ENCODE data around the gene ZBTB7C.

DNA sequence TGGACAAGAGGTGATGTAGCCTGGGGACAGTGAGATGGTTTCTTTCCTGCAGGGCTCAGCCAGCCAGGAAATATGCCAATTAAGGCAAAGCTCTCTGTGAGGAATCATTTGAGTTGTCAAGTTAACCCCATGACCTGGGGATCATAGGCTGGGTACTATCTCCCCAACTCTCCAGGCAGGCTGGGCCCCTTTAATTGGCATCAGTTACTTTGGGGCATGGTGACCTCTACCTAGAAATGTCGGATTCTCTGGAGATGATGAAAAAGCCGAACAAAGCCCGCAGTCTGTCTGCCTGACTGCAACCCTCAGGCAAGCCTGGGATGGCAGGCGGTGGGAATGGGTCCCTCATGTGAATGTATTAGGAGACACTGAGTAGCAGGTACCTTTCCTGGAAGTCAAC is 285.2 kb downstream of the ZBTB7C start:
- TF ChIP-seq, protein P1, sequence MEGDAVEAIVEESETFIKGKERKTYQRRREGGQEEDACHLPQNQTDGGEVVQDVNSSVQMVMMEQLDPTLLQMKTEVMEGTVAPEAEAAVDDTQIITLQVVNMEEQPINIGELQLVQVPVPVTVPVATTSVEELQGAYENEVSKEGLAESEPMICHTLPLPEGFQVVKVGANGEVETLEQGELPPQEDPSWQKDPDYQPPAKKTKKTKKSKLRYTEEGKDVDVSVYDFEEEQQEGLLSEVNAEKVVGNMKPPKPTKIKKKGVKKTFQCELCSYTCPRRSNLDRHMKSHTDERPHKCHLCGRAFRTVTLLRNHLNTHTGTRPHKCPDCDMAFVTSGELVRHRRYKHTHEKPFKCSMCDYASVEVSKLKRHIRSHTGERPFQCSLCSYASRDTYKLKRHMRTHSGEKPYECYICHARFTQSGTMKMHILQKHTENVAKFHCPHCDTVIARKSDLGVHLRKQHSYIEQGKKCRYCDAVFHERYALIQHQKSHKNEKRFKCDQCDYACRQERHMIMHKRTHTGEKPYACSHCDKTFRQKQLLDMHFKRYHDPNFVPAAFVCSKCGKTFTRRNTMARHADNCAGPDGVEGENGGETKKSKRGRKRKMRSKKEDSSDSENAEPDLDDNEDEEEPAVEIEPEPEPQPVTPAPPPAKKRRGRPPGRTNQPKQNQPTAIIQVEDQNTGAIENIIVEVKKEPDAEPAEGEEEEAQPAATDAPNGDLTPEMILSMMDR (conservative IDR thresholded peaks at IDR 0.05; ENCODE audit: low read length), result no peak
- no peak for TF ChIP-seq EZH2phosphoT487 (IDR thresholded peaks at IDR 0.05; ENCODE audit: borderline replicate concordance)

All from Loucy (cell line).